22Rv1 (cell line): Measurements from ENCODE around the gene IL19.

Source experiments
- ZFX ChIP-seq: fragments of 450-650 bp; IDR thresholded peaks from 2 replicates; pipeline ENCODE4 v1.6.1; 2017; ENCODE audit warnings: antibody characterized with exemption, borderline replicate concordance
- TF ChIP-seq, protein P1 (sequence below): fragments of 450-650 bp; IDR thresholded peaks from 2 replicates; pipeline ENCODE4 v1.5.1; 2017; ENCODE audit warnings: mild to moderate bottlenecking

- TF ChIP-seq, protein P1, sequence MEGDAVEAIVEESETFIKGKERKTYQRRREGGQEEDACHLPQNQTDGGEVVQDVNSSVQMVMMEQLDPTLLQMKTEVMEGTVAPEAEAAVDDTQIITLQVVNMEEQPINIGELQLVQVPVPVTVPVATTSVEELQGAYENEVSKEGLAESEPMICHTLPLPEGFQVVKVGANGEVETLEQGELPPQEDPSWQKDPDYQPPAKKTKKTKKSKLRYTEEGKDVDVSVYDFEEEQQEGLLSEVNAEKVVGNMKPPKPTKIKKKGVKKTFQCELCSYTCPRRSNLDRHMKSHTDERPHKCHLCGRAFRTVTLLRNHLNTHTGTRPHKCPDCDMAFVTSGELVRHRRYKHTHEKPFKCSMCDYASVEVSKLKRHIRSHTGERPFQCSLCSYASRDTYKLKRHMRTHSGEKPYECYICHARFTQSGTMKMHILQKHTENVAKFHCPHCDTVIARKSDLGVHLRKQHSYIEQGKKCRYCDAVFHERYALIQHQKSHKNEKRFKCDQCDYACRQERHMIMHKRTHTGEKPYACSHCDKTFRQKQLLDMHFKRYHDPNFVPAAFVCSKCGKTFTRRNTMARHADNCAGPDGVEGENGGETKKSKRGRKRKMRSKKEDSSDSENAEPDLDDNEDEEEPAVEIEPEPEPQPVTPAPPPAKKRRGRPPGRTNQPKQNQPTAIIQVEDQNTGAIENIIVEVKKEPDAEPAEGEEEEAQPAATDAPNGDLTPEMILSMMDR, result no peak
- no peak for TF ChIP-seq ZFX
Observed at GRCh38 chr1:206859082-206859521, 88.5 kb downstream of the IL19 start.
